Anterior cingulate cortex (tissue), 58 donors: ENCODE data around the gene MMP10.
A peak's percentile ranks its signal among the peaks of the same experiment; 100 is the strongest.

ENCODE experiments used
- DNase-seq, 58 donors: peaks; one replicate each; lab custom pipeline; 2025; lab: John Stamatoyannopoulos, UW

MMP10 gene

DNA sequence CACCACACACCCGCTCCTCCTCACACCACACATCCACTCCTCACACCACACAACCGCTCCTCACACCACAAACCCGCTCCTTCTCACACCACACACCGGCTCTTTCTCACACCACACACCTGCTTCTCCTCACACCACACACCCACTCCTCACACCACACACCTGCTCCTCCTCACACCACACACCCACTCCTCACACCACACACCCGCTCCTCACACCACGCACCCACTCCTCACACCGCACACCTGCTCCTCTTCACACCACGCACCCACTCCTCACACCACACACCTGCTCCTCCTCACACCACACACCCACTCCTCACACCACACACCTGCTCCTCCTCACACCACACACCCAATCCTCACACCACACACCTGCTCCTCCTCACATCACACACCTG lies 49.5 kb downstream of the MMP10 start:
- peak in 5 of 58 donors; percentile 3 to 5 (median 3) for DNase-seq

DNA sequence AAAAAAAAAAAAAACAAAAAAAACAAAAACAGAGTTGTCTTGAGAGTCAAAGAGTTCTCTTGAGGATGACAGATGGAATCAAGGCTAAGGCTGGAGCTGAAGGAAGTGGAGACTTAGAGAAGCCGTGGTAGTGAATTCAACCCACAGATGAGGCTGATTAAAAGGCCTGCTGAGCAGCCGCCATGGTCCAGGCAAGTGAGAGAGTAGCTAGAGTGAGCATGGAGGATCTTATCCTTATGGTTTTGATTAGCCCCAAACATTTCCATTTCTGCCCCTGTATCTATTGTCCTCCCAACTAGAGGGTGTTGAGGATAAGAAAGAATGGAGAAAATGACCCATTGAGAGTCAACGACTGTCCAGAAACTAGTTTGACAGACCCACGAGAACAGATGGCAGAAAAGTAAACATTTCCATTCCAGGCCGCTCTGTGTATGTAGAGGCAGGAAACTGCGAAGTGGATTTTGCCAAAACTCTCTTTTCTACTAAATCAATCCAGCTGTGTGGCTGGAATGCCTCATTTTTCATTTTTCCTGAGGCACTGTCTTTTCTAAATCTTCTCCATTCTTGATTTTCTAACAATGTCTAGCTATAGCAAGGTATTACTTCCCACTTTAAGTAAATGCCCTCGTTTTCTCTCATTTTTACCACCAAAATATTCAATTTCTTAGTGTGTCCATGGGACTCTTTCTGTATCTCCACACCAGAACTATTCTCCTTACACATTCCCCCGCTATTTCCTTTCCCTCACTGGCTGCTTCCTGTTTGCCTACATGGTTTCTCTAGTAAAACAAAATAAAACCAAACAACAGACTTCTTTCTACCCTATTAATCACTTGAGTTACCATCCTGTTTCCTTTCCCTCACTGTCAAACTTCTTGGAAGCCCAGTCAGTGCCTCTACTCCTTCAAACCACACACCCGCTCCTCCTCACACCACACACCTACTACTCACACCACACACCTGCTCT lies 50.3 kb downstream of the MMP10 start:
- no peak for DNase-seq

DNA sequence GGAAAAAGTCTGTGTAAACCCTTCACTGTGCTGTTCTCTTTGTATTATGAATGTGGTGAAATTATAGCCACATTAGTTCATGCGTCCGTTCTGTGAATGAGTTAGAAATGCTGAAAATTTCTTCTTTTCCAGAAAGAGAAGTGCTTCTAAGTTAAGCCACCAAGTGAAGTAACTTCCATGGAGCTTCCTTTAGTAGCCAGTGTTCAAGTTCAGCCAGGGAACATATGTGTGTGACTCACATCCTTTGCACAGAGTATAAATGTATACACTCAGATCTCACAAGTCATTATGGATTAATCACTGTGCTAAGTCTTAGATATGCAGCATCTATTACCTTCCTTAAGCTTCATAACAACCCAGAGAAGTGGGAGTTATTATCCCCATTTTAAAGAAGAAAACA lies 52.5 kb downstream of the MMP10 start:
- DNase-seq: no peak

DNA sequence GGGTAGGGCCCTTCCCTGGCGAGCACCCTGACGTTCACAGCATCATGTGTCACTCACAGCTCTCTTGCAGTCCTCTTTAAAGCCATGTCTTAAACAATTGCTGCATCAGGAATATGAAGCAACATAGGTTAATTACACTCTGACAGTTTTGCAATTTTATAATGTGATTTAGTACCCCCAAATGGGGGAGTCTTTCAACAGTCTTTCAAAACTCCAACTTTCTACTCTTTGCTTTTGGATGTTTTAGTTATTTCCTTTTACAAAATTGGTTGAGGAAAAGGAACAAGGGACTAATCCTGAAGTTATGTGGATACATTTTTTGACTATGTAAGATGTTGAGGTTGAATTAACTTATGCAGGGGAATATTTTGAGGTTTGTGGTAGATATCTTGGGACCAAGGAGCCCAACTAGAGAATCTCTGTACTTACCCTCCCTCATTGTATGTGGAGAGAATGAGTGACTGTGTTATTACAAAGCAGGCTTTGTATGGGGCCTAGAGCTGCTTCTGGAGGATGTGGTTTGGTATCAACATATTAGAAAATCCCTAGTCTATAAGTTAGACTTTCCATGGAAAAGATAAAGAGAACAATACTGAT lies 55.4 kb downstream of the MMP10 start, which contains the start of gene MMP8:
Gene MMP8 (minus strand): TSS at position 51 of the 597 bp plus-strand sequence. CDS start 99 bp downstream, outside the sequence.
- no peak for DNase-seq

DNA sequence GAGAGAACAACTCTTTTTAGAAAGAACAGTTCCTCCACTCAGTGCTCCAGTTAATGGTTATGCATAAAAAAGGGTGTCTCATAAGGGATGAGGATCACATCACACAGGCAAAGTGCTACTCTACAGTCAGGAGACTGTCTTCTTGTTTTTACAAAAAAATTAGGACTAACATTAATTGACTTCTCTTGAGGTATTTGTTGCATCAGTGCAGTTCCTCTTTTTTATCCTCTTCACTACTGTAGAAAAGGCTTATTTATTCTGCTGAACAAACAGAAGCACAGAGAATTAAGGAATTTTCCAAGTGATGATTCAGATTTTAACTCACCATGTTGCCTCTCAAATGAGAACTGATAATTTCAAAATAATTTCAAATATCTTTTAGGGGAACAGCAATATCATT lies 57.6 kb downstream of the MMP10 start:
- DNase-seq: no peak
